GM18858 (cell line): ENCODE measurements around the gene KDM5A.
"Not testable (repeated sequence)": the region's sequence is repeated elsewhere in the genome, so short reads cannot be mapped to it uniquely, and the experiment has no call there.

Experiments
- ATAC-seq: cut with Tn5 transposase; IDR thresholded peaks from one replicate; pipeline ENCODE4 v1.9.1; 2021; ENCODE audit not compliant: unreplicated experiment

KDM5A gene

GRCh38 chr12:389142-390096, at the start of gene KDM5A:
Gene KDM5A, minus strand, starts transcription at chr12:389320. Its CDS starts 229 bp downstream, at chr12:389091.
- ATAC-seq = peak; percentile 84

GRCh38 chr12:435737-436136, 46.6 kb upstream of the KDM5A start:
- not testable (repeated sequence) for ATAC-seq

- no peak for ATAC-seq
These were observed 33.4 kb upstream of the KDM5A start for GRCh38 chr12:422526-422925.

DNA sequence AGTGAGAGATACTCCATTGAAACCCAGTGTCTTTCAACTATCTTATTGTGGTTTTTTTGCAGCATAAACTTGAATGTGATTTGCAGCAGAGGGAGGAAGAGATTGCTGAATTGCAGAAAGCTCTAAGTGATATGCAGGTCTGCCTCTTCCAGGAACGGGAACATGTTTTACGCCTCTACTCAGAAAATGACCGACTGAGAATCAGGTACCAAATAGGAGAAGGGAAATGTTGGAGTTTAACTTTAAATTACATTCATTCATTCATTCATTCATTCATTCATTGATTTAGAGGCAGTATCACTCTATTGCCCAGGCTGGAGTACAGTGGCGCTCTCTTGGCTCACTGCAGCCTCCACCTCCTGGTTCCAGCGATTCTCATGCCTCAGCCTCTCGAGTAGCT, 29.3 kb upstream of the KDM5A start:
- ATAC-seq = no peak

- ATAC-seq = no peak
These were observed 25.7 kb upstream of the KDM5A start for GRCh38 chr12:414859-415258.

- ATAC-seq = no peak
These were observed 12.9 kb upstream of the KDM5A start for GRCh38 chr12:402029-402389.

- peak; percentile 93 for ATAC-seq
These were observed 12.3 kb upstream of the KDM5A start, which contains the start of gene CCDC77 for GRCh38 chr12:401235-402028. Gene CCDC77, plus strand, starts transcription at chr12:401644. Its CDS starts 7,740 bp downstream, at chr12:409384.

DNA sequence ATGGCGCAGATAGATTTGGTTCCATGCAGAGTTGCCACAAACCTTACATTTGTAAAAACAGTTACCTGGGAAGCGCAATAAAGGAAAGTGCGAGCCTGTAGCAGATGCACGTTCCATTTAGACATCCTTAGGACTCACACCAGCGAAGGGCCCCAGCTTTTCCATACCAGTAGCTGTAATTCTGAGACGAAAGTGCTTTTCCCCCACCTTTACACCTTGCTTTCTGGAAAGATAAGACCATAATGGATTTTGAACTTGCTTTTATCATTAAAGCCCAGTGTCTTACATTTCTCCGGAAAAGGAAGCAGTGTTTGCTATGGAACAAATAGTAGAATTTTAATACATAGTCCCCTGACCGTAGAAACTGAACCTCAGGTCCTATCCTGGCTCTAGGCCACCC, 11.7 kb upstream of the KDM5A start:
- ATAC-seq = no peak

DNA sequence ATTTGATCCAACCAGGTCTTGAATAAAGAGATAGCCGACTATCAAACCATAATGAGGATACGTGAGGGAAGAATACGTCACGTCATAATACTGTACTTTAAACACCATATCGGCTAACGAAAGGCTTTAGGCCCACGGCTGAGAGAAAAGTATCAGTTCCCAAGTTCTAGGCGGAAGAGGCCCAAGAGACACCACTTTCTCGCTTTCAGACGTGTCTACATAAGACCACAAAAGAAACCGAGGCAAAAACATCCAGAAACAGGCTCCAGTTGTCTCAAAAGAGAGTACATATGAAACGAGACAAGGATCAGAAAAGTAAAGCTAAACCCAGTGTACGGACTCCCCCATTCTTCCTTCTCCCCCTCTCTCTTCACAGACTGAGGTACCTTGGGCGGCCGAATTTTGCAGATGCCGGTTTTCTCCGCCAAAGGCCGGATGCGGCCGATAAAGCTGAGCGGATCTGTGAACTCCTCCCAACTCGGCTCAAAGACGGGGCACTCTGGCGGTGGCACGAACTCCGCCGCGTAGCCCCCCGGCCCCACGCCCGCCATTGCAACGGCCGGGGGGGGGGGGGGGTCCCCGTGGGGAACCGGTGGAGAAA, 479 bp downstream of the KDM5A start:
- no peak for ATAC-seq

- ATAC-seq = no peak
These were observed 1.1 kb downstream of the KDM5A start for GRCh38 chr12:388012-388411.

- ATAC-seq = no peak
These were observed 2.5 kb downstream of the KDM5A start for GRCh38 chr12:386651-387050.

DNA sequence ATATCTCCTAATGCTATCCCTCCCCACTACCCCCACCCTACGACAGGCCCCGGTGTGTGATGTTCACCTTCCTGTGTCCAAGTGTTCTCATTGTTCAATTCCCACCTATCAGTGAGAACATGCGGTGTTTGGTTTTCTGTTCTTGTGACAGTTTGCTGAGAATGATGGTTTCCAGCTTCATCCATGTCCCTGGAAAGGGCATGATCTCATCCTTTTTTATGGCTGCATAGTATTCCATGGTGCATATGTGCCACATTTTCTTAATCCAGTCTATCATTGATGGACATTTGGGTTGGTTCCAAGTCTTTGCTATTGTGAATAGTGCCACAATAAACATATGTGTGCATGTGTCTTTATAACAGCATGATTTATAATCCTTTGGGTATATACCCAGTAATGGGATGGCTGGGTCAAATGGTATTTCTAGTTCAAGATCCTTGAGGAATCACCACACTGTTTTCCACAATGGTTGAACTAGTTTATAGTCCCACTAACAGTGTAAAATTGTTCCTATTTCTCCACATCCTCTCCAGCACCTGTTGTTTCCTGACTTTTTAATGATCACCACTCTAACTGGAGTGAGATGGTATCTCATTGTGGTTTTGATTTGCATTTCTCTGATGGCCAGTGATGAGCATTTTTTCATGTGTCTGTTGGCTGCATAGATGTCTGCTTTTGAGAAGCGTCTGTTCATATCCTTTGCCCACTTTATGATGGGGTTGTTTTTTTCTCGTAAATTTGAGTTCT, 18.2 kb downstream of the KDM5A start:
- ATAC-seq = not testable (repeated sequence)

DNA sequence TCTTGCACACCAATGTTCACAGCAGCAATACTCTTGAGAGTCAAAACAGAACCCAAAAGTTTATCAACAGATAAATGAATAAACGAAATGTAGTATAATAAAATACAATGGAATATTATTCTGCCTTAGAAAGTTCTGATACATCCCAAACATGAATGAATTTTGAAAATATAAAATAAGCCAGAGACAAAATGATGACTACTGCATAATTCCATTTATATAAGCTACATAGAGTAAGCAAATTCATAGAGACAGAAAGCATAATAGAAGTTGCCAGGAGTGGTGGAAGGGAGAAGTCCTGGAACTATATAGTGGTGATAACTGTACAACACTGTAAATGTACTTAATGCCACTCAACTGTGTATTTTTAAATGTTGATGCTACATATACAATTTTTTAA, 21.1 kb downstream of the KDM5A start:
- ATAC-seq = no peak

GRCh38 chr12:366820-367219, 22.3 kb downstream of the KDM5A start:
- no peak for ATAC-seq

GRCh38 chr12:359091-359490, 30.0 kb downstream of the KDM5A start:
- no peak for ATAC-seq

DNA sequence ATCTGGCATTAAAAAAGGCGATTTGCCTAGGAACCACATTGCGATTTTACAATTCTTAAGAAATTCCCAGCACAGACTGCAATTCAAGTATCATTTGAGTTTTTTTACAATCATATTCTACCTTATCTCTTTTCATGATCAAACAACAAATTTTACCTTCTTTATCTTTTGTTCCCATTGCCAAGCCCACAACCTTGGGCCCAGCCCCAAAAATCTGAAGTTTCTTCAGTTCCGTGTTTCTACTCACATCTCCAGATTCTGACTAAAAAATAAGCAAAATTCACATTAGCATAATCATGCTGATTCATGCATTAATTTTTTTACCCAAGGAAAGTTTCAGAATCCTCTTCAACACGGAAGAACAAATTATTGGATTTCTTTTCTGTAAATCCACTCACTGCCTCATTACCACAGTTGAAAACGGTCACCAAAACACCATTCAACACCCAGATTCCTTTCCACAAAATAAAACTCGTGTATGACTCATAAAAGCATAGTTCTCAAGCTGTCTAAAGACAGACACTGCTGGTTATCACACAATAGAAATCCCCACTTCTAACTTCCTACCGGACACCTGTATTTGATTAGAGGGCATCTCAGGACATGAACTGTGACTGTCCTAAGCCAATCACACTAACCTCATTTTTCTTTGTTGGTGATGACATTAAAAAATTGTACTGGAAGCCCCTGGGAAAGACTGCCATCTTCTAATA, 32.7 kb downstream of the KDM5A start:
- no peak for ATAC-seq

- ATAC-seq = not testable (repeated sequence)
These were observed 37.9 kb downstream of the KDM5A start for GRCh38 chr12:351197-351596.

DNA sequence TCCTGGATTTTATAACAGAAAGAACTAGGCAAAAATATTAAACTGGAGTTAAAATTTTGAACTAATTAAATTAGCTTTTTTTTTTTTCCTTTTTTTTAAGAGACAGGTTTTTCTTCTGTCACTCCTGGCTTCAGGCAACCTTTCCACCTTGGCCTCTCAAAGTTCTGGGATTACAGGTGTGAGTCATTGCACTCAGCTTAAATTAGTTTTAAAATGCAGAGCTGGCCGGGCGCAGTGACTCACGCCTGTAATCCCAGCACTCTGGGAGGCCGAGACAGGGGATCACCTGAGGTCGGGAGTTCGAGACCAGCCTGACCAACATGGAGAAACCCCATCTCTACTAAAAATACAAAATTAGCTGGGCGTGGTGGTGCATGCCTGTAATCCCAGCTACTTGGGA, 39.5 kb downstream of the KDM5A start:
- not testable (repeated sequence) for ATAC-seq

- not testable (repeated sequence) for ATAC-seq
These were observed 46.1 kb downstream of the KDM5A start for GRCh38 chr12:343036-343435.

DNA sequence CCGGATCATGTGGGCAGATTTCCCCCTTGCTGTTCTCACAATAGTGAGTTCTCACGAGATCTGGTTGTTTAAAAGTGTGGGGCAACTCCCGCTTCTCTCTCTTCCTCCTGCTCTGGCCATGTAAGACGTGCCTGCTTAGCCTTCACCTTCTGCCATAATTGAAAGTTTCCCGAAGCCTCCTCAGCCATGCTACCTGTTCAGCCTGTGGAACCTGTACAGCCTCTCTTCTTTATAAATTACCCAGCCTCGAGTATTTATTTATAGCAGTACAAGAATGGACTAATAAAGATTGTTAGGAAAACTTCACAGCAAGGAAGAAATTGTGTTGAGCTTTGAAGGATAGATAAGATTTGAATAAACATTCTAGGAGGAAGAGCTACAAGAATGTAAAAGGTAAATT, 52.1 kb downstream of the KDM5A start:
- ATAC-seq = no peak
